GM18519 (cell line): Measurements from ENCODE around the gene NECTIN1.

Experiments used
- ATAC-seq: cut with Tn5 transposase; IDR thresholded peaks from one replicate; pipeline ENCODE4 v1.9.1; 2021; ENCODE audit warnings: mild to moderate bottlenecking, moderate library complexity; ENCODE audit not compliant: unreplicated experiment, low FRiP score

The NECTIN1 gene

DNA sequence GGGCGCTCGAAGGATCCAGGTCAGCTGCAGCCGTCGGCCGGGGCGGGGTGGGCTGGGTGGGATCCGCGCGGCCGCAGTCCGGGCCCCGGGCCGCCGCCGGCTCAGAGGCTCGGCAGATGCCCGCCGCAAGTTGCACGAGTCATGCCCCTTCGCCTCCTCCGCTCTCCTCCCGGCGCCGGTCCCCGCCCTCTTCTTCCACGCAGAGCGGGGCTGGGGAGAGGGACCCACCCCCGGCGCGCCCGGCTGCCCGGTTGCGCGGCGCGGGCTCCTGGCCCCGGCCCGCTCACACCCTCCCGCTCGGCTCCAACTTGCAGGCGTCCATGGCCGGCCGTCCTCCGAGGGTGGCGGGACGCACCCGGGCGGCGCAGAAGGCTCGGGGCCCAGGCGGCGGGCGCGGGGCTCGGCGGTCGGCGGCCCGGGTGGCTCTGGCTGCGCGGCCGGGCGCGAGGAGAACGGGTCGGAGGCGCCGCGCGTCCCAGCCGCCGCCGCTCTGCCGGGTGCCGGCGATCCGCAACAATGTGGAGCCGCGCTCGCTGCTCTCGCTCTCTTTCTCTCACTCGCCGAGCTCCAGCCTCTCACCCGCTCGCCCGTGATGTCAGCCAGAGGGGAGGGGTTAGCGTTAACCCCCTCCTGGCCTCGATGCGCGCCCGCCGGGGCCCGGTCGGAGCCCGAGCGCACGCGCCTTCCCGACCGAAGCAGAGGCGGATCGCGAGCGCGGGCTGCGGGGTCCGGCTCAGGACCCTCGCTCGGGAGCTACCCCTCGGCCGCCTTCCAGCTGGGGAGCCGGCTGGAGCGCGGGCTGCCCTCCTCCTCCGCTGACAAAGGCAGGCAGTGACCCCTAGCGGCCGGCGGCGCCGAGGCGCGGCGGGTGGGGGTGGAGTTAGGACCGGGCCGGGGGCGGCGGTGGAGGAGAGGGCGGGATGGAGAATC is at the start of gene NECTIN1:
Gene NECTIN1, minus strand, starts transcription at position 550 of the 930 bp plus-strand sequence. CDS start 647 bp downstream, outside the sequence.
- ATAC-seq: peak; percentile 77

GRCh38 chr11:119778391-119779194 is 49.6 kb upstream of the NECTIN1 start:
- no peak for ATAC-seq

GRCh38 chr11:119777940-119778339 is 48.9 kb upstream of the NECTIN1 start:
- ATAC-seq: no peak

GRCh38 chr11:119776651-119777050 is 47.7 kb upstream of the NECTIN1 start:
- ATAC-seq: no peak

DNA sequence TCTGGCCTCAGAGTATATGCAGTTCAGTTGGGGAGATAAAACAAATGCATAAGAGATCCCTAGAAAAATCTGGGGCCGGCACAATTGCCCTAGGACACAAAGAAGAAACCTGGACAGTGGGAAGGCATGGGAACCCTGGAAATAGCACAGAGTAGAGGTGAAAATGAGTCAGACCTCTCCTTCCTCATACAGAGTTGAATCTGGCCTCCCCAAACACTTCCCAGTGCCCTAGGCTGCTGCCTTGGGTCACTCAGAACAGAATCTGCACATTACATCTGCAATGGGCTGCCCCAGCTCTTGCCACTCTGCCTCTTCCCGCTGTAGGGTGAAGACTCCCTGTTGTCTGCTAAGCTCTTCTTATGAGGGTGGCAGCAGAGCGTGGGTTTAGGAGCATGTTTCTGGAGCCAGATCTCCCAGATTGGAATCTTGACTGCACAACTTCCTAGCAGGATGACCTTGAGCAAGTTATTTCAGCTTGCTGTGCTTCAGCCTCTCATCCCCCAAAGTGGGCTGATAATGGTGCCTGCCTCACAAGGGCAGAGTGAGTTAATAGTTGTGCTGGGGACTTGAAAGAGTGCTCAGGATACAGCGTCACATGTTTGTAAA is 47.1 kb upstream of the NECTIN1 start:
- ATAC-seq: no peak

GRCh38 chr11:119774172-119774763 is 45.3 kb upstream of the NECTIN1 start:
- ATAC-seq: no peak

DNA sequence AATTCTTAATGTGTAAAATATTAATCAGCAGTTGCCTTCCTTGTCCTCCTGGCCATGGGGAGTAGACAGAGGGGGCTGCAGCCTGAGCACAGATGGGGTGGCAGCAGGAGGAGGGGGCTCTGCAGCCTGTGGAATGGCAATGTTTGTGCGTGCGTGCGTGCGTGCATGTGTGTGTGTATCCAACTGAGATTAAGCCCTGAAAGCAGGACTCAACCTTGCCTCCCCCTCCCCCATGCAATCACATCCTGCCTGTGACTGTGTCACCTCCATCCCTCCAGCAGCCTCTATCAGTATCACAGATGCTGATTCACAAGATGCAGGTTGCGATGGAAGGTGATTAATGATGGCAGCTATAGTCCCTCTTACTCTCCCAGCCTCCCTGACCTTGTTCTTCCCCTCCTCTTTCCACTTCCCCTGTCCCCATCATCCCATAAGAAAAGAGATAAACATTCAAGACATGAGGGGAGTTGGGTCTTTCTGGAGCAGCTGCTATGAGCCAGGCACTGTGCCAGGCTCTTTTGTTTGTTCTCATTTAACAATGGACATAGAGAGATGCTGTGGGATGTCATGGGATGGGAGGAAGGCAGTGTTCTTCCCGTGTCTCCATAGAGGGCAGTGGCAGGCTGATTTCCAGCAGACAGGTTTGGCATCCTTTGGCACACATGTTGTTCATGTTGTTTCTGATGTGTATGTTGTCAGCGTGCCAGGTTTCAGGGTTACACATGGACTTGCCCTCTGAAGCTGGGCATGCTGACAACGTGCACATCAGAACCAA is 43.8 kb upstream of the NECTIN1 start:
- ATAC-seq: no peak

GRCh38 chr11:119772076-119772475 is 43.1 kb upstream of the NECTIN1 start:
- no peak for ATAC-seq

GRCh38 chr11:119771172-119771770 is 42.3 kb upstream of the NECTIN1 start:
- ATAC-seq: no peak

DNA sequence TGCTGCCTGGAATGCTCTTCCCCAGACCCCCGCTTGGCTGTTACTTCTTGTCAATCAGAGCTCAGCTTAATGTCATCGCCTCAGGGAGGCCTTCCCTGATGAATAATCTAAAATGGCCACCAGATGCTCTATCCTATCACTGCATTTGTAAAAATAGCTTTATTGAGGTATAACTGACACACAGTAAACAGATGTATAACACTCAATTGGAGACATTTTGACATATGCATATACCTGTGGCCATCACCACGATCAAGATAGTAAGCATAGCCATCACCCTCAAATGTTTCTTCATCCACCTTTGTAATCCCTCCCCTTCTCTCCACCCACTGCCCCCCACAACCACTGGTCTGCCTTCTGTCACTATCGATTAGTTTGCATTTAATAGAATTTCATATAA is 36.6 kb upstream of the NECTIN1 start:
- no peak for ATAC-seq

DNA sequence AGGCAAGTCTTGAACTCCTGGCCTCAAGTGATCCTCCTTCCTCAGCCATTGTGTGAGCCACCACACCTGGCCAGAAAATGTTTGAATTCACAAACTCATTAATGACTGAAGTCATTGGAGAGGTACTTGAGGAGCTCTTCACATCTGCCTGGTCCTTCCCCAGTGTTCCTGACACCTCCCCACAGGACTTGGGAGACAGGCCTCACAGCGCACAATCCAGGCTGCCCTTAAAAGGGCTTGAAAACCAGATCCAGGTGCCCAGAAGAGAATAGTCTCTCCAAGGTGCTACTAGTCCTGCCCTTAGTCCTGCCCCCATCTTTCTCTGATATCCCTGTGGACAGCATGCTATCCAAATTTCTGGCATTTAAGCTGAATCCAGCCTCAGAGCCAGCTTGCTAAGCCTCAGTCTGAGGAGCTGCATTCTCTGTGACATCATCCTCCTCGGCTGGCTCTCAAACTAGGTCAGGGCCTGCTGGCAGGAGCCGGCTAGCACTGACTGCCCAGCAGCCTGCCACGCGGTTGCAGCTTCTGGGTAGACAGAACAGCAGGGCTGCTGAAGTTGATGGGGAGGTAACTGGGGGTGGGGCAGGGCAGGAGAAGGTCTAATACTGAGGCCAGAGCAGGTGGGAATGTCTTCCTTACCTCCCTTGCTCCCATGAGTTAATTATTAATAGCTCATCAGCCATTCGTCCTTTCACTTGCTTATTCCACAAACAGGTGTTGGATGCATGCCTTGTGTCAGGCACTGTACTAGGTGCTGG is 35.3 kb upstream of the NECTIN1 start:
- no peak for ATAC-seq

DNA sequence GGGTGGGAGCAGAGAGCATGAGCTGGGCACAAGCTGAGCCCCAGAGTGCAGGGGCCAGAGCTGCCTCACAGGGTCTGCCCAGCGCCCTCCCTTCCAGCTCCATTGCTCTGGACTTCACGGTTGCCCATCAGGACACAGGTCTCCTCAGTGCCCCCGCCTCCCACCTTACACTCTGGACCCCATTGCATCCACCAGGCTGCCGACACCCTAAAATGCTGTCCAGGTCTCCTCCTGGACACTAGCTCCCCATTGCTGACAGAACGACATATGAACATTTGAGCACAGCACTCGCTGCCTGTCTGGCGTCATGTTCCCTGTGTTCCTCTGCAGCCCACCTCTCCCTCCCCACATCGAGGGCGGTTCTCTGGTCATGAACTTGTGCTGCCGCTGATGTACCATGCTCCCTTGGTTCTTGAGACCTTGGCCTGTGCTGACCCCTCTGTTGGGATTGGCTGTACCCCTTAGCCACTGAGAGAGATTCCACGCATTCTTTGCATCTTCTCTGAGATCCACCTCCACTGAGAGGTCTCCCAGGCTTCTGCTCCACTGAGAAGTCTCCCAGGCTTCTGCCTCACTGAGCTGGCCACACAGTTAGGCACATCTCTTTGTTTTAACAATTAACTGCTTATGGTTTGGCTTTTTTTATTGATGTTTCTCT is 34.2 kb upstream of the NECTIN1 start:
- no peak for ATAC-seq

- ATAC-seq: no peak
Observed at GRCh38 chr11:119759747-119760412, 30.9 kb upstream of the NECTIN1 start.

- no peak for ATAC-seq
Observed at GRCh38 chr11:119759324-119759723, 30.3 kb upstream of the NECTIN1 start.

GRCh38 chr11:119758291-119758690 is 29.3 kb upstream of the NECTIN1 start:
- no peak for ATAC-seq

GRCh38 chr11:119757378-119757777 is 28.4 kb upstream of the NECTIN1 start:
- ATAC-seq: no peak

DNA sequence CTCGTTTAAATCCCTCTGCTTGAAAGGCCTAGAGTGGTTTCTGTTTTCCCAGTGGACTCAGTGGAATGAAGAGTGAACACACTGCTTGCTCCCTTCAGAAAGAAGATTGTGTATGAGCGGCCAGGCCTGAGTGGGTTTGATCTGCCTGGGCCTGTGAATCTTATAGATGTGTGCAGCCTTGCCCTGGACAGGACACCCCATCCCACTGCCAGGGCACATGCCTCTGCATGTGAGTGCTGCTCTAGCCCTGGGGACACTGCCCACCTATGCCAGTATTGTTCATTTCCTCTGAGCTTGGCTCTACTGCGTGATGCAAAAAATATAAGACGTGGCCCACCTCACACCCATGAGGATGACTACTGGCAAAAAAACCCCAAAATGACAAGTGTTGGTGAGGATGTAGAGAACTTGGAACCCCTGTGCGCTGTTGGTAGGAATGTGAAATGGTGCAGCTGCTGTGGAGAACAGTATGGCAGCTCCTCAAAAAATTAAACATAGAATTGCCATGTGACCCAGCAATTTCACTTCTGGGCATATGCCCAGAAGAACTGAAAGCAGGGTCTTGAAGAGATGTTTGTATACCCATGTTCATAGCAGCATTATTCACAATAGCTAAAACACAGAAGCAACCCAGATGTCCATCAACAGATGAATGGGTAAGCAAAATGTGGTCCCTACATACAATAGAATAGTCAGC is 27.3 kb upstream of the NECTIN1 start:
- no peak for ATAC-seq
